Measurements from ENCODE around the gene ETFB.
A peak's percentile ranks its signal among the peaks of the same experiment; 100 is the strongest.

The ETFB gene

DNA sequence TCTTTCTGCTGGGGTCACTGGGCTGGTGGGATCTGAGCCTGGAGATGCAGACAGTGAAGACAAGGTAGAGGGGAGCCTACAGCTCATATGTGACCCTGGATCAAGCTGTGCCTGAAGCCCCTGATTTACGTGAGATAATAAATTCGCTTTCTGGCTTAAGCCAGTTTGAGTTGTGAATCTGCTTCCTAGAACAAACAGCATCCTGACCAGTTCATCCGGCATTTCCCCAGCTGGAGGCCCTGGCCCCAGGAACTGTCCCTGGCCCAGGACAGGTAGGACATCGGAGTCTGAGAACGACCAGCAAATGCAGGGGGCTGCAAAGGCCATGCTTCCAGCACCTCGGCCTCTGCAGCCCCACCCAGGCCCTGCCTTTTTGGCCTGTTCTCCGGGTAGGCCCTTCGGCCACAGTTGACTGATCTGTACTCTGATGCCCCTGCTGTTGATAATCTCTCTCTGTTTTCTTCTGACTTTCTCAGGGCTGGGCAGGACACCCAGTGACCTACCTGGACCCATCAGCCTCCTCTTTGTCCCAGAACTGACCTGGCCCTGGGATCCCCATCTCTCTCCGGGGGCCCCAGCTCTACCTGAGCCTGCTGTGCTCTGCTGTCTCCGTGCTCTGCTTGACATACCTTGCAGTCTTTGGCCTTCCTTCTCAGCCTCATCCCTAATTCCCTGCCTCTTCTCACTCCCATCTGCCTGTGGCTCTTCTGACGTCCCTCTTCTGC is 14.8 kb downstream of the ETFB start:
- DNase-seq (ENCODE audit: low read depth in 2 of 2): no peak

DNA sequence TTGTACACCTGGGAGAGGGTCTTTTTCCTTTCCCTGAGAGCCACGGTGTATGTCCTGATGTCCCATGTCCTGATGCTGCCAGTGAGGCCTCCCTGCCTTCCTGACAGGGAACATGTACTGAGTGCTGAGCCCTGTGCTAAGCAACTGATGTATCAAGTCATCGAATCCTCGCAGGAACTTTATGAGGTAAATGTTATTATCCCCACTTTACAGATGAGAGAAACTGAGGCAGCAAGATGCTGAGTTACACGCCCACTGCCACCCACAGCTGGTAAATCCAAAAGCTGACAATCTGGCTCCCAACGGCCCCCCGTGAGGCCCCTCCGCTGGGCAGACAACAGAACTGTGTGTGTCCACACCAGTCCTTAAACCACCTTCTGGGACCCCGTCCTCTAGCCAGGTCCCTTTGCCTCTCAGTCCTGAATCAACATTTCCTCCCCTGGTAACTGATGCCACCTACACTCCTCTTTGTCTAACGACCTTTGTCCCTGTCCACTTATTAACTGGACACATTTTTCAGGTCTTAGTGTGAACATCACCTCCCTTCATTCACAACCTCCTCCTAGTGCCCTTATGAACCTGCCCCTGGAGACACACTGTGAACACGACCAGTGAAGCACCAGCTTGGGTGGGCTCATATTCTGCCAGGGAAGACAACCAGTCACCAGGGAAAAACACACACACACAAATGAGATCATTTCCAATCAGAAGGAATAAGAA is 18.8 kb downstream of the ETFB start:
- DNase-seq (ENCODE audit: low read depth in 2 of 2): no peak

DNA sequence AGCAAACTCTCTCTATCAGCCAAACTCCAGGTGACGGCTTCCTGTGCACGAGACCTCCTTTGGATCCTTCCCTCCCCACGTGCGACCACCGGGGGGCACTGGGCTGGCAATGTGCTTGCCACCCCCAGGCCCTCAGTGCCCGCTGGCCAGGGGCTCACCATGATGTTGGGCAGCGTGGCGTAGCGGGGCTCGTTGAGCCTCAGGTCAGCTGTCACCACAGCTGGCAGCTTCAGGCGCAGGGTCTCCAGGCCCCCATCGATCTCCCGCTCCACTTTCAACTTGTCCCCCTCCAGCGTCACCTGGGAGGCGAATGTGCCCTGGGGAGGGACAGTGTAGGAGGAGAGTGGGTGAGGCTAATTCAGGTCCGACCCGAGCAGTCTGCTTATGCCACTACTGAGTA is 19.4 kb downstream of the ETFB start:
- DNase-seq (ENCODE audit: low read depth in 2 of 2): no peak

DNA sequence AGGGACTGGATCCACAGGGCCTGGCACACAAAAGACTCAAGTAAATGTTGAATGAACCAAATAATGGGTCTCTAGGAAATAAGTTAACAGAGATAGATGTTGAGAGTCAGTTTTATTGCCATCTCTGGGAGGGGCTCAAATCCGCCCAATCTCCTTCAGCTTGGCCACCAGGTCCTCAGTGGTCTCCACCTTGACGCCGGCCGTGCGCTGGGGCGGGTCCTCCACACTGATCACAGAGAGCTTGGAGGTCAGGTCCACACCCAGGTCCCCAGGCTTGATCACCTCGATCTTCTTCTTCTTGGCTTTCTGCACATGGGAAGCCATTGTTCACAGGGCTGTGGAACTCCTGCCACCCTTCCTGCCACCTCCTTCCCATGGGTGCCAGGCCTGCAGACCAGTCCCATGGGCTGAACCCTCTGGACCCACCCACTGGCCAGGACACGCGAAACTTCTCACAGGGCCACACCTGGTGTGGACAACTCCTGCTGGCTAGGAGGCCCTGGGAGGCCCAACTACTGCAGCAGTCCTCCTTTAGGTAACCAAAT is 21.0 kb downstream of the ETFB start:
- DNase-seq (ENCODE audit: low read depth in 2 of 2): no peak

DNA sequence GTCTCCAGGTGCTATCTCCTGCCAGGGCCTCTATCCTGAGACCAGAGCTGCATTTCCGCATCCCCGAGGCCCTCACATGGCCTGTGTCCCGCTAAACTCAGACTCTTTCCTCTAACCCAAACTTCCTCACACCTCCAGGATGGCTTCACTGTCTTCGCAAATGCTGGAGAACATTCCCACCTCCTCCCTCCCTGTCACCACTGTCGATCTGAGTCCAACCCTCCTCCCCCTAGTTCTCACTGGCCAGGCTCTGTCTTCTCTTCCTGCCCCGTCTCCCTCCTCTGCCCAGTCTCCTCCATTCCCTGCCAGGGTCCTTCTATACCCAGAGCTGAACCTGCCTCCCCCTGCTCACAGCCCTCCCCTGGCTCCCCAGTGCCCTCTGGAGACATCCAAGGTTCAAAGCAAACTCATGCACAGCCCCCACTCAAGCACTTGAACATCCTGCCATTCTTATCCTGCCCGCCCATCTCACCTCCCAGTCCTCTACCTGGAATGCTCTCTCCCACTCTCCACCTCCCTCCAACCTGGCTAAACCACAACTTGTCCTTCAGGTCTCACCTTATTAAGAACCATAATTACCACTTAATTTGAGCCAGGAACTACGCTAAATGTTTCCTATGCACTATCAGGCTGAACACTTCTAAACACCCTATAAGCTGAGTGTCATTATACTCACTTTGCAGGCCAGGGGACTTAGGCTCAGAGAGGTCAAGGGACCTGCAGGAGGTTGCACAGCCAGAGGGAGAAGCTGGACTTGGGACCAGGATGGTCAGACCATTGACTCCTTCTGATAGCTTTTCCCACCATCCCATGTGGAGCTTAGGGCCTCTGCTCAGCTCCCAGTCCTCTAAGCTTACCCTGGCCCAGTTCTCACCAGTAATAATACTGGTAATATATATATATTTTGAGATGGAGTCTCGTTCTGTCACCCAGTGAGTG is 23.3 kb downstream of the ETFB start:
- DNase-seq (ENCODE audit: low read depth in 2 of 2): no peak

DNA sequence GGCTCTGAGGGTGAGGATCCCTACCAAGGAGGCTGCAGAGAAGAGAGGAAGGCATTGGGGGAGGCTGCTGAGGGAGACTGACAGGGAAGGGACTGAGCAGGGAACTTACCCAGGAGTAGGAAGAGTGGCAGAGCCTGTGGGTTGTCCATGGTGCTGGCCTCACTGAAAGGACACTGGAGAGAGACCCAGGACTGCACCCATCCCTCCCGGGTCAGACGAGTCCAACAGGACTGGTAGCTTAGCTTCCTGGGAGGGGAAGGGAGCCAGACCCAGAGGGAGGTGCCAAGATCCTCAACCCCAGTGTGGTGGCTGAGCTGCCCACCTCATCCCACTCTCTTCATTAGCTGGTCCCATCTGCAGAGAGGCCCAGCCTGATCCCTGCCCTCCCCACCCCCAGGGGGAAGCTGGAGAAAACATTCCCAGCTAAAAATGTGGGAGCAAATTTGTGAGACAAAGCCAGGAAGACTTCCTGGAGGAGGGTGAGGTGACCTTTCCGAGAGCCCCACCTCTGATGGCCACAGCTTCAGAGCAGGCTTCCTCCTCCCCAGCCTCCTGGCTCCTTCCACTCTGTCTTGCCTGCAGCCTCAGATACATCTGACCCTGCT is 24.1 kb downstream of the ETFB start, which contains the start of gene VSIG10L:
Gene VSIG10L, minus strand, starts transcription at position 164 of the 605 bp plus-strand sequence. Its CDS starts 15 bp downstream, at position 149.
- DNase-seq (ENCODE audit: low read depth in 2 of 2): no peak

DNA sequence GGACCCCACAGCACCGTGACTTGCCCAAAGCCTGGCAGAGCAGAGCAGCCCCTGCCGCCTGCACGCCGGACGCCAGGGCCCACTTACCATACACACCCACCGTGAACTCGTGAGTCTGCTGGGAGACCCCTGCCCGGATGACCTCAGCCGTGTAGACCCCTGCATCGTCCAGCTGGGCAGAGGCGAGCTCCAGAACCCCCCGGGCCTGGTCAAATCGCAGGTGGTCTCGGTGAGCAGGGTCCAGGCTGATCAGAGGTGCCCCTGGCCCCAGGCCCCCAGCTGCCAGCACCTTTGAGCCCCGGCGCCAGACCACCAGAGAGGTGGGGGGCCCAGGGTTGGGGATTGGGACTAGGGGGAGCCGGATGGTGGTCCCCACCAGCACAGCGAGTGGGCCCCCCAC is 25.1 kb downstream of the ETFB start:
- DNase-seq (ENCODE audit: low read depth in 2 of 2): no peak

DNA sequence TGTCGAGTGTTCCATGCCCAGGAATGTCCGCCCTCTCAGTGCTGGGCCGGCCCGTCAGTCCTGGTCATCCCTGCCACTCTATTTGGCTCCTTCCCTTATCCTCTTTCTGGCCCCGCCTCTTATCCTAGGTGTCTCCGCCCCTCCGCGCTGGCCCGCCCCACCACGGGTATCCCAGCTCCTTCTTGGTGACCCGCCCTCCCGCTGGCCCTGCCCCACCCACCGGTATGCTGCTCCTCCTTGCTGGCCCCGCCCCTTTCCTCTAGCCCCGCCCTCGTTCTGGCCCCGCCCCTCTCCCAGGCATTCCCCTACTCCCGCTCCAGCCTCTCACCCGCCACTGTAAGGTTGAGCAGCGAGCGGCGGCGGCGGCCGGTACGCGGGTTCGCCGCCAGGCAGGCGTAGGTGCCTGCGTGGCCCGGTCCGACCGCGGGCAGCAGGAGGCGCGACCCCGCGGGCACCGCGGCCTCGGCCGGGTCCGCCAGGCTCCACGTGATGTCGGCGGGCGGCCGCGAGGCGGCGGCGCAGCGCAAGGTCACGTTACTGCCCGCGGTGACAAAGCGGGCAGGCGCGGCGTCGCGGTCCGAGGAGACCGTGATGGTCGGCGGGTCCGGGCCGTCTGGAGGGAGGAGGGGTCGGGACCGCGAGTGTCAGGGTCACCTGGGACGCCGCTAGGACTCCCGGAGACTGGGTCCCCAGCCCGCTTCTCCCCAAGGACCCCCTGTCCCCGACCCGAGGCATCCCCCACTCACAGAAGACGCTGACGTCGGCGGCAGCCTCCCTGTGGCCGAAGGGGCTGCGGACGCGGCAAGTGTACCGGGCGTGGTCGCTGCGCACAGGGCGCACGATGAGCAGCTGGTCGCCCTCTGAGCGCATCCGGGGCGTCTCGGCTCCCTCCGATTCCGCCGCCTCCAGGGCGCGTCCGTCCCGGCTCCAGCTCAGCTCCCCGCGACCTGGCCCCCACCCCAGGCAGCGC is 26.2 kb downstream of the ETFB start:
- DNase-seq (ENCODE audit: low read depth in 2 of 2): peak; percentile 84 to 87

DNA sequence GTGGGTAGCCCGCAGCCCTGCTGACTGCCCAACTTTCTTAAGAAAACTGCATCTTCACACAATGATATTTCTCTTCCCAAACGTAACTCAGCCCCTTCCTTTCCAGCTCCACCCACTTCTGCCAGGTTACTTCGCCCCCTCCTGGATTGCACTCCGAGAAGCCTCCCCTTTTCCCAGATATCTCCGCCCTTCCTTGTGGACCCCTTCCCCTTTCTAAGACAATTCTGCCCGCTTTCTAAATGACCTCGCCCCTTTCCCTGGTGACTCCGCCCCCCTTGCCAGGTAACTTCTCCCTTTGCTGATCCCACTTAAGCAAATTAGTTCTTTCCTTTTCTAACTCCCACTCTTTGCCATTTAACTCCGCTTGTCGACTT is 26.9 kb downstream of the ETFB start:
- DNase-seq (ENCODE audit: low read depth in 2 of 2): no peak

DNA sequence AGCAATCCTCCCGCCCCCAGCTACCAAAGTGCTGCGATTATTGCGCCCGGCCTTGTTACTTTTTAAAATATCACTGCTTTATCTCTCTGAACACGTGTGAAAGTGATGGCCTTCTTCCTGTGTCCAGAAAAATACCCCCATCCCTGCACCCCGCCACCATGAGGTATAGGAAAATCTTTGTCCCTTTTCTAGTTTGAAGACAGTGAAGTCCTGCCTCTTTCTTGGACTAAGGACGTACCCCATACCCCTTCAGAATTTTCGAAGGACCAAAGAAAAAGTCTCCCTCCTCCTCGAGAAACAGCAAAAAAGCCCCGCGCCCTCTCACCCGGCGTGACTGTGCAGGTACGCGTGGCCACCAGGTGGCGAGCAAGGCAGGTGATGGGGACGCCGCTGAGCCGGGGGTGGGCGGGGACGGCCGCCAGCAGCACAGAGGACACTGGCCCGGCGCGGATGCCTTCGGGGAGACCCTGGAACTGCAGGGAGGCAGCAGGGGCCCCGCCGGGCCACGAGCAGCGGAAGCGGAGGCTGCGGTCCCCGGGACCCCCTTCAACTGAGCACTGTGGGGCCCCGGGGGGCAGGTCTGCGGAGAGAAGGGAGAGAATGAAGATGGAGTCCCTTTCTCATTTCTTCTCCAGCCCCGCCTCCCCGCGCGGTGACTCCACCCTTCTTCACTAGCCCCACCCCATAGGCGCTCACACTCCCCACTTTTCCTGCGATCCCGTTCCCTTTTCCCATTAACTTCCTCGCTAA is 27.4 kb downstream of the ETFB start:
- peak; percentile 68 to 75 for DNase-seq (ENCODE audit: low read depth in 2 of 2)

DNA sequence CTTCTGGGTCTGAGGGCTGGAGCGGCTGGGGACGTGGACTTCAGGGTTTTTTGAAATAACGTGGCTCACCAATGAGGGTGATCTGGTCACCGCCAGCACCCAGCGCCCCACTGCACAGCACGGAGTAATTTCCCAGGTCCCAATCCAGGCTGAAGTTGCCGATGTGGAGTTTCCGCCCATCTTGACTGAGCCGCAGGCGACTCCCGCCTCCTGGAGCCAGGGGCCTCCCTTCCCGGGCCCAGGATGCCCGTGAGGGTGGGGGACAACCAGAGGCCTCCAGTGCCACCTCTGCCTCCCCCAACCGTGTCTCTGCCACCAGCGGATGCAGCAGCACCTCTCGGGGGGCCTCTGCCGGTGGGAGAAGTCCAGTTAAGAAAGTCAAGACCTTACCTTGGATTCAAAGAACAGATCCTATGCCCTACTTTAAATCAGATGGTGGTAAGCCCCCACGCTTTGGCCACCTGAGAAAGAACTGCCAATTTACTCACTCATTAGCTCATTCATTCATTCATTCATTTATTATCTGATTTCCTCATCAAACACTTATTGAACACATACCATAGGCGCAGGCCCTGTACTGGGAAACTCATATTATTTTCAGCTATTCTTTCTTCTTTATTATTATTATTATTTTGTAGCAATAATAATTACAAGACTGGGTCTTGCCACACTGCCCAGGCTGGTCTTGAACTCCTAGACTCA is 28.2 kb downstream of the ETFB start:
- no peak for DNase-seq (ENCODE audit: low read depth in 2 of 2)

DNA sequence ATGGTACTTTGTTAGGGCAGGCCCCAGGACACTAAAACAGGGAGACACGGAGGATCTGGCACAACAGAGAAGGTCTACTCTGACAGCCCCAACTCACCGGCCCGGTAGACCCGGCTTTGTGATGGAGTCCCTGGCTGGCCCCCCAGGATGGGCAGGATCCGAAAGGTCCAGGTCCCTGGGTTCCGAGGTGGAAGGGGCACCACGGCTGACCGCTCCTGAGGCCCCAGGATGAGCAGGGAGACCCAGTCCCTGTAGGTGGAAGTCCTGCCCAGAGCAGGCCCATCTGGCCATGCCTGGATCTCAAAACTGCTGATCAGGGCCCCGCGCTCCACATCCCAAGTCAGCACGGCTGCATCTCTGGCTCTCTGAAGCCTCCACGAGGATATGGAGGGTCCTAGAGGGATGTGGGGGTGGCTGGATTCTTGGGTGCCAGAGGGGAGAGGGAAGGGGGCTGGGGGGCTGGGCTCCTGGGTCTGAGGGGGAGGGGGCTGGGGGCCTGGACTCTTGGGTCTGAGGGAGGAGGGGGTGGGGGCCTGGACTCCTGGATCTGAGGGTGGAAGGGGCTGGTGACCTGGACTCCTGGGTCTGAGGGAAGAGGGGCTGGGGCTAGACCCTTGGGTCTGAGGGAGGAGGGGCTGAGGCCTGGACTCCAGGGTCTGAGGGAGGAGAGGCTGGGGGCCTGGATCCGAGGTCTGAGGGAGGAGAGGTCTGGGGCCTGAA is 28.9 kb downstream of the ETFB start:
- DNase-seq (ENCODE audit: low read depth in 2 of 2): no peak

DNA sequence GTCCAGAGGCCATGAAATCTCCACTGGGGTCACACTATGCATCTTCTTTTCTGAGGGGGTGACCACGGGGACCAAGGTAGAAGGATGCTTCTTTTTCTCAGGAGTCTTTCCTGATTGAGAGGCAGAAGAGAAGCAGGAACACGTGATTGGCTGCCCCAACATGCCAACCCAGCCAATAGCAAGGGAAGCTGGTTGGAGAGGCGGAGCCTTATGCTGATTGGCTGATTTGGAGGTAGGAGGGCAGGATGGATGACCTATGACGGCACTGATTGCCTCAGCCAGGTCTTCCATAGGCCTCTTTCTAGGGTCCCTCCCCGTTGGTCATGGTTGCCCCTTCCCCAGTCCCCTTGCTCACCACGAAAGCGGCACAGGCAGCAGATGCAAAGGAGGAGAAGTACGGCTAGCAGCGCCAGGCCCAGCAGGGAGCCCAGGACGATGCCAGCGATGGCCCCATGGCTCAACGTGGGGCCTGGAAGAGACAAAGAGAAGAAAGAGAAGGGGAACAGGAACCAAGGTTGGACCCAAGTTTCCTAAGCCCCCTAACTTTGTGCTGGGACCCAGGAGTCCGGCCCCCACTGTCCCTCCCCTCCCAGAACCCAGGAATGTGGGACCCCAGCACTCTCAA is 32.2 kb downstream of the ETFB start:
- no peak for DNase-seq (ENCODE audit: low read depth in 2 of 2)

DNA sequence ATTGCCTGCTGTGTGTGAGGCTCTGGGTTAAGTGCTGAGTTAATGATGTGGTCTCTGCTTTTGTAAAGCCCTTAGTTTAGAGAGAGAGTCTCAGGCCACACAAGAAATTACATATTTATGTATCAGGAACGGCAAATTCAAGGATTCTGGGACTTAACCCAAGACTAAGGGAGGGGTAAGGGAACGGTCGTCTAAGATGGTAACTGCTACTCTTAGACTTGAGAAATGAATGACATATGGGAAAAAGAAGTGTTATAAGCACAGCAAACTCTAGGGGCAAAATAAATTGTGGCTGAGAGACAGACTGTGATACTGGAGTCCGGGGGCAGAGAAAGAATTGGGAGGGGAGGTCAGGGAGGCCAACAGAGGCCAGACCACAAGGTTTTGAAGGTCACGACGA is 34.5 kb downstream of the ETFB start:
- no peak for DNase-seq (ENCODE audit: low read depth in 2 of 2)

DNA sequence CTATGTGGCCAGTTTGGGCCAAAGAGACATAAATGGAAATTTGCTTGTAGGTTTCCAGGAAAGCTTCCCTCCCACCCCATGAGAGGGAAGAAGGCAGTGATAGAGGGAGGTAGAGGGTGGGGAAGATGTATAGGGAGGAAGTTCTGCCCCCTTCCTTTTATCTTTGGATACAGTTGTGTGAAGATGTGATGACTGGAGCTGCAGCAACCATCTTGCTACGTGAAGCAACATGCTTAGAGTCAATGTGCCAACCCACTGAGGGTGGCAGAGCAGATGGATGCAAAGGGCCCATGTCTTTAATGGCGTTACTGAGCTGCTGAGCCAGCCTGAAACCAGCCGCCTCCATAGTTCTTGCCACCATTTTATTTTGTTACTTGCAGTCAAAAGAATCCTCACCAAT is 35.0 kb downstream of the ETFB start:
- DNase-seq (ENCODE audit: low read depth in 2 of 2): no peak

DNA sequence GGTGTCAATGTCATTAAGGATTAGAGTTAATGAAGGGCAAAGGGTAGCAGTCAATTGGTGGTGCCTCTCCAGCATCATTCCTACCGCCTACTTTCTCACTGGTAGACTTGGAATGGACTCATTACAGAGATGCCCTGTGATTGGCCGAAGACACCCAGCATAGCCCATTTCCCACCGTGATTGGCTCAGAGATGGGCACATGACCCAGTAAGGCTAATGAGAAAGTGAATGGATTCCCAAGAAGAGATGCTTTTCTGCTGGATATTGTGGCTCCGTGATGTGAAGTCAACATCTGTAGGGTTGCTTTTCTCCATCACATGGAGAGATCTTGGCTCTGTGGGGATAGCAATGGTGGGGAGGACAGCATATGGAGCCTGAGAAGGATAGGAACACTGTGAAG is 35.8 kb downstream of the ETFB start:
- DNase-seq (ENCODE audit: low read depth in 2 of 2): no peak

DNA sequence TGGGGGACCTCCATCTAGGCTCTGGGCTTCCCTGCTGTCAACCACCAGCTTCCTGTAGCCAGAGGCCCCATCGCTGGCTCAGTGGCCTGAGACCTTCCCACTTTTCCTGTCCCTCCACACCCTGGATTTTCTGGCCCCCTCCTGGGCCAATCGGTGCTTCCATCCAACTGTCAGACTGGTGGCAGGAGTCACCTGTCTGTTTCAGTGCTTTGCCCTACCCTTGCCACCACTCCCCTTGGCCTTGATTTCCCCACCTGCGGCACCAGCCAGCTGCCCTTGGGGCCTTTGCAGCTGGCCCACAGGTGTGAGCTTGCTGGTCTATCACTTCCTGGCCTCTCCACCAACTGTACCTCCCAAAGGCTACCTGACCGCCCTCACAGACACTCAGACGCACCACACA is 36.8 kb downstream of the ETFB start:
- DNase-seq (ENCODE audit: low read depth in 2 of 2): no peak

All from stimulated activated CD8-positive, alpha-beta memory T cell treated with anti-CD3 and anti-CD28 coated beads, Interleukin-15, amount 100 ng/mL, for 4 hours (primary cell).